ENCODE measurements around the gene ASIC2. TPM values are rescaled to one million over a fixed set of nuclear protein-coding genes. Genes with fewer than 3 reads are reported as not detected.

The ASIC2 gene
- total and polyA plus RNA-seq, 10 donors: not detected

DNA sequence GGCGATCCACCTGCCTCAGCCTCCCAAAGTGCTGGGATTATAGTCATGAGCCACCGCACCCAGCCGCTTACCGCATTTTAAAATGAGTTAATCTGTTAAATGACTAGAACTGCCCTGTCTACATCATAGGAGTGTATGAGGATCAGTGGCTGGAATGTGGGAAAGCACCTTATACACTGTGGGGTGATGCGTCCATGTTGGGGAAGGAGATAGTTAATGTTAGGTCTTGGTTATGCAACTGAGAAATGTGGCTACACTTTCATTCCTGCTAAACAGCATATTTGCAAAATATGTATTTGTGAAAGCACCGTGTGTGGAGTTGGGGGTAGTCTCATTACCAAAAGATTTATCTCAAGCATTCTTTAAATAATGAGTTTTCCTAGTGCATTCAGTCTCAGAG, 193.8 kb downstream of the ASIC2 start:
- TF ChIP-seq, protein P1, sequence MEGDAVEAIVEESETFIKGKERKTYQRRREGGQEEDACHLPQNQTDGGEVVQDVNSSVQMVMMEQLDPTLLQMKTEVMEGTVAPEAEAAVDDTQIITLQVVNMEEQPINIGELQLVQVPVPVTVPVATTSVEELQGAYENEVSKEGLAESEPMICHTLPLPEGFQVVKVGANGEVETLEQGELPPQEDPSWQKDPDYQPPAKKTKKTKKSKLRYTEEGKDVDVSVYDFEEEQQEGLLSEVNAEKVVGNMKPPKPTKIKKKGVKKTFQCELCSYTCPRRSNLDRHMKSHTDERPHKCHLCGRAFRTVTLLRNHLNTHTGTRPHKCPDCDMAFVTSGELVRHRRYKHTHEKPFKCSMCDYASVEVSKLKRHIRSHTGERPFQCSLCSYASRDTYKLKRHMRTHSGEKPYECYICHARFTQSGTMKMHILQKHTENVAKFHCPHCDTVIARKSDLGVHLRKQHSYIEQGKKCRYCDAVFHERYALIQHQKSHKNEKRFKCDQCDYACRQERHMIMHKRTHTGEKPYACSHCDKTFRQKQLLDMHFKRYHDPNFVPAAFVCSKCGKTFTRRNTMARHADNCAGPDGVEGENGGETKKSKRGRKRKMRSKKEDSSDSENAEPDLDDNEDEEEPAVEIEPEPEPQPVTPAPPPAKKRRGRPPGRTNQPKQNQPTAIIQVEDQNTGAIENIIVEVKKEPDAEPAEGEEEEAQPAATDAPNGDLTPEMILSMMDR (IDR thresholded peaks at IDR 0.05 in 8 of 11, conservative IDR thresholded peaks at IDR 0.05 in 3 of 11): no peak
- TF ChIP-seq POLR2A (IDR thresholded peaks at IDR 0.05): no peak
- no peak for TF ChIP-seq POLR2AphosphoS5 (IDR thresholded peaks at IDR 0.05)
- WGBS, 5 donors: 83 to 94% (median 92%) methylated on average over 6 of the region's 6 CpGs
- no peak overlapping the region for H3K4me3 ChIP-seq
- DNase-seq: no peak
- no peaks in the 10 kb centered on the region for H3K9me3 ChIP-seq
- intact Hi-C loops (cut with DNase I; ENCODE audit: low total_unique reads): no loop called here
- no peaks in the 10 kb centered on the region for H3K4me1 ChIP-seq
- H3K27me3 ChIP-seq (replicated peaks in 1 of 7): peaks cover 0 to 35% (median 0%) of the 10 kb centered on the region in 7 donors
- H3K36me3 ChIP-seq: no peaks in the 10 kb centered on the region
- H3K27ac ChIP-seq: no peak overlapping the region

DNA sequence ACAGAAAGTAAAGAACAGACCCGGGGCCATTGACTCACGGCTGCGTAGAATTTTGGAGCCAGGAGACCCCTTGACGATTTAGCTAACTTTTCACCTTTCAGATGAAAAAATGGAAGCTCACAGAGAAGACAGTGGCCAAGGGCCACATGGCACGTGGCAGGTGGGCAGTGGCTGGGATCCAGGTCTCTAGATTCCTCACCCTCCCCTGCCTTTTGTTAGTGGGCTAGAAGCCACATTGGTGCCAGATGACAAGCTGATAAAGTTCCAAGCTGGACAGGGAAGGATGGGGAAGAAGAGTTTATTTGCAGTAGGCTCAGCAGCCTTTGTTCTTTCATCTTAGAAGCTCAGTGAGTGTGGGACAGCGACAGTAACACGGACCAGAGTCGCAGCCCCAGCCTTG, 195.7 kb downstream of the ASIC2 start:
- 75 to 85% (median 80%) methylated on average over 8 of the region's 8 CpGs for WGBS, 5 donors
- H3K9me3 ChIP-seq: no peaks in the 10 kb centered on the region
- intact Hi-C loops (cut with DNase I; ENCODE audit: low total_unique reads): no loop called here
- H3K27ac ChIP-seq: no peak overlapping the region
- peaks cover 0 to 46% (median 0%) of the 10 kb centered on the region in 7 donors for H3K27me3 ChIP-seq (replicated peaks in 1 of 7)
- no peak overlapping the region for H3K4me3 ChIP-seq
- TF ChIP-seq, protein P1 (IDR thresholded peaks at IDR 0.05 in 8 of 11, conservative IDR thresholded peaks at IDR 0.05 in 3 of 11): no peak
- TF ChIP-seq POLR2A (IDR thresholded peaks at IDR 0.05): no peak
- no peak for TF ChIP-seq POLR2AphosphoS5 (IDR thresholded peaks at IDR 0.05)
- no peak for DNase-seq
- no peaks in the 10 kb centered on the region for H3K36me3 ChIP-seq
- no peaks in the 10 kb centered on the region for H3K4me1 ChIP-seq

DNA sequence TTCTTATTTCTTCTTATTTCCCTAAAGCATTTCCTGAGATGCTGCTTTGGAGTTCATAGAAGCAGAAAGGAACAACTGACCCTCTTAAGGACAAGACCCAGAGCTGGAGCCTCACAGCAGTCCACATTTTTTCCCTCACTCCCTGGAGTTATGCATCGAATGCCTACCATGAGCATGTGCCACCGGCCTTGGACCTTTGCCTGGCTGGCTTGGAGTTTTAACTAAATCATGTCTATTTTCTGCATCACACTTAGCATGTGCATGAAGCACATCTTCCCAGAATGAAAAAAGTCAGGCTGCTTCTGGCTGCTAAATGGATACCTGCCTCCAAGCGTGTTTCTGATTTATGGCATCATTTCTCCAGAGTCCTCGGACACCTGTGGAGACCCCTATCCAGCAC, 196.9 kb downstream of the ASIC2 start:
- TF ChIP-seq POLR2A (IDR thresholded peaks at IDR 0.05): no peak
- TF ChIP-seq, protein P1 (IDR thresholded peaks at IDR 0.05 in 8 of 11, conservative IDR thresholded peaks at IDR 0.05 in 3 of 11): no peak
- TF ChIP-seq POLR2AphosphoS5 (IDR thresholded peaks at IDR 0.05): no peak
- Histone ChIP-seq H3K4me3 (no peak overlapping the region), H3K27me3 (replicated peaks in 1 of 7) (peaks cover 0 to 59% (median 0%) of the 10 kb centered on the region in 7 donors), H3K36me3 (no peaks in the 10 kb centered on the region), H3K4me1 (no peaks in the 10 kb centered on the region), H3K9me3 (no peaks in the 10 kb centered on the region), H3K27ac (no peak overlapping the region)
- WGBS, 5 donors: 76 to 86% (median 83%) methylated on average over 4 of the region's 4 CpGs
- intact Hi-C loops (cut with DNase I; ENCODE audit: low total_unique reads): no loop called here
- no peak for DNase-seq

DNA sequence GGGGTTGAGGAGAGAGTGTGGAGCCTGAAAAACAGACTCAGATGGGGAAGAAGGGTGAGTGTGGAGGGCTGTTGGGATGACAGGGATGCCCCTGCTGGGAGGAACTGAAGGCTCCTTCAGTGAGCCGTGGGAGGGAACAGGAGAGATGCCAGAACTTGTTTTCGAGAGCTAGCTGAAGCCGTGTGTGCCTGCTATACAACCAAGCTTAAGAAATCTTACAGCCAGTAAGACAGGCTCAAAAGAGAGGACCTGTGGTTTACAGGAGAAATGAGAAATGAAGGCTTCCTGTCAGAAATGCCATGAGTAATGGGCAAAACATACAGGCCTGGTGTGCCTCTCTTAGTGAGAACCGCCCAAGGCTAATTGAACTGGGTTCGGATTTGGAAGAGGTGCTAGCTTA, 201.8 kb downstream of the ASIC2 start:
- Histone ChIP-seq H3K9me3 (no peaks in the 10 kb centered on the region), H3K27me3 (replicated peaks in 1 of 7) (peaks cover 0 to 65% (median 0%) of the 10 kb centered on the region in 7 donors), H3K27ac (no peak overlapping the region), H3K36me3 (no peaks in the 10 kb centered on the region), H3K4me3 (no peak overlapping the region), H3K4me1 (no peaks in the 10 kb centered on the region)
- WGBS, 5 donors: 55 to 82% (median 68%) methylated on average over 5 of the region's 5 CpGs
- intact Hi-C loops (cut with DNase I; ENCODE audit: low total_unique reads): no loop called here
- no peak for DNase-seq
- TF ChIP-seq POLR2A (IDR thresholded peaks at IDR 0.05) (no peak), POLR2AphosphoS5 (IDR thresholded peaks at IDR 0.05) (no peak)
- TF ChIP-seq, protein P1 (IDR thresholded peaks at IDR 0.05 in 8 of 11, conservative IDR thresholded peaks at IDR 0.05 in 3 of 11): no peak
